ENCODE data around the gene MEGF11. TPM values are rescaled to one million over a fixed set of nuclear protein-coding genes. Genes with fewer than 3 reads are reported as not detected.

The MEGF11 gene
- total RNA-seq, 1 experiment from 2014 or later = 0.09 TPM

GRCh38 chr15:66169023-66169422, 84.5 kb downstream of the MEGF11 start:
- no peaks in the 10 kb centered on the region for H3K4me1 Mint-ChIP-seq (ENCODE audit: insufficient read depth, unreplicated experiment)
- H3K27ac Mint-ChIP-seq (ENCODE audit: low read depth, unreplicated experiment) = no peak overlapping the region
- ChIA-PET POLR2A (no interaction called here), CTCF (no interaction called here)
- no peak for DNase-seq (ENCODE audit: unreplicated experiment)
- TF ChIP-seq CTCF (IDR thresholded peaks at IDR 0.05; ENCODE audit: unreplicated experiment) = no peak
- H3K36me3 Mint-ChIP-seq (ENCODE audit: insufficient read depth, unreplicated experiment) = no peaks in the 10 kb centered on the region
- no peak overlapping the region for H3K4me3 Mint-ChIP-seq (ENCODE audit: unreplicated experiment)
- H3K9me3 Mint-ChIP-seq (ENCODE audit: unreplicated experiment) = no peaks in the 10 kb centered on the region
- BruUV-seq (replicated peaks) = no TSS peak
- intact Hi-C loops (cut with micrococcal nuclease) = no loop called here
- H3K27me3 Mint-ChIP-seq (ENCODE audit: insufficient read depth, unreplicated experiment) = peaks cover 46% of the 10 kb centered on the region

GRCh38 chr15:66167854-66168253, 85.7 kb downstream of the MEGF11 start:
- POLR2A ChIA-PET = interaction anchor here (0.6 kb wide), 1 partner anchor 16 kb away, joined by 5 read pairs; no protein-coding TSS in a partner anchor
- BruUV-seq (replicated peaks) = no TSS peak
- H3K27me3 Mint-ChIP-seq (ENCODE audit: insufficient read depth, unreplicated experiment) = peaks cover 34% of the 10 kb centered on the region

GRCh38 chr15:66165856-66166255, 87.7 kb downstream of the MEGF11 start:
- H3K4me1 Mint-ChIP-seq (ENCODE audit: insufficient read depth, unreplicated experiment) = no peaks in the 10 kb centered on the region
- H3K4me3 Mint-ChIP-seq (ENCODE audit: unreplicated experiment) = no peak overlapping the region
- CTCF ChIA-PET = interaction anchor here (1.1 kb wide), 1 partner anchor 18 kb away, joined by 4 read pairs; no protein-coding TSS in a partner anchor
- H3K36me3 Mint-ChIP-seq (ENCODE audit: insufficient read depth, unreplicated experiment) = no peaks in the 10 kb centered on the region
- H3K9me3 Mint-ChIP-seq (ENCODE audit: unreplicated experiment) = no peaks in the 10 kb centered on the region
- no TSS peak for BruUV-seq (replicated peaks)
- intact Hi-C loops (cut with micrococcal nuclease) = no loop called here
- DNase-seq (ENCODE audit: unreplicated experiment) = no peak
- POLR2A ChIA-PET = no interaction called here
- H3K27me3 Mint-ChIP-seq (ENCODE audit: insufficient read depth, unreplicated experiment) = peaks cover 14% of the 10 kb centered on the region
- H3K27ac Mint-ChIP-seq (ENCODE audit: low read depth, unreplicated experiment) = no peak overlapping the region
- no peak for TF ChIP-seq CTCF (IDR thresholded peaks at IDR 0.05; ENCODE audit: unreplicated experiment)

More at GRCh38 chr15:66167854-66168253, 85.7 kb downstream of the MEGF11 start:
- Mint-ChIP-seq H3K9me3 (ENCODE audit: unreplicated experiment) (no peaks in the 10 kb centered on the region), H3K4me1 (ENCODE audit: insufficient read depth, unreplicated experiment) (no peaks in the 10 kb centered on the region), H3K27ac (ENCODE audit: low read depth, unreplicated experiment) (no peak overlapping the region), H3K36me3 (ENCODE audit: insufficient read depth, unreplicated experiment) (no peaks in the 10 kb centered on the region), H3K4me3 (ENCODE audit: unreplicated experiment) (no peak overlapping the region)
- DNase-seq (ENCODE audit: unreplicated experiment) = no peak
- no peak for TF ChIP-seq CTCF (IDR thresholded peaks at IDR 0.05; ENCODE audit: unreplicated experiment)
- intact Hi-C loops (cut with micrococcal nuclease) = no loop called here
- CTCF ChIA-PET = interaction anchor here (0.8 kb wide), 1 partner anchor 10 kb away, joined by 3 read pairs; no protein-coding TSS in a partner anchor

- CTCF ChIA-PET = no interaction called here
- H3K4me3 Mint-ChIP-seq (ENCODE audit: unreplicated experiment) = no peak overlapping the region
- no peaks in the 10 kb centered on the region for H3K36me3 Mint-ChIP-seq (ENCODE audit: insufficient read depth, unreplicated experiment)
- no peaks in the 10 kb centered on the region for H3K9me3 Mint-ChIP-seq (ENCODE audit: unreplicated experiment)
- POLR2A ChIA-PET = no interaction called here
- no peak for DNase-seq (ENCODE audit: unreplicated experiment)
- intact Hi-C loops (cut with micrococcal nuclease) = no loop called here
- H3K27me3 Mint-ChIP-seq (ENCODE audit: insufficient read depth, unreplicated experiment) = peaks cover 4% of the 10 kb centered on the region
- no peak for TF ChIP-seq CTCF (IDR thresholded peaks at IDR 0.05; ENCODE audit: unreplicated experiment)
- H3K4me1 Mint-ChIP-seq (ENCODE audit: insufficient read depth, unreplicated experiment) = no peaks in the 10 kb centered on the region
- H3K27ac Mint-ChIP-seq (ENCODE audit: low read depth, unreplicated experiment) = no peak overlapping the region
- BruUV-seq (replicated peaks) = no TSS peak
Measured at GRCh38 chr15:66164788-66165187, 88.8 kb downstream of the MEGF11 start.
